ENCODE data around the gene PLPP4. TPM values are rescaled to one million over a fixed set of nuclear protein-coding genes. Genes with fewer than 3 reads are reported as not detected.

PLPP4 gene
- total RNA-seq, 1 experiment from 2014 or later, result not detected

- no peak overlapping the region for H2AFZ ChIP-seq (ENCODE audit: low read depth, low read length, poor library complexity, severe bottlenecking)
- peaks cover 10% of the 10 kb centered on the region for H3K27me3 ChIP-seq (ENCODE audit: insufficient read depth, low read length)
- peak; percentile 79 for ATAC-seq
- RAD21 ChIA-PET (ENCODE audit: low non-redundant PET in 1 of 2, low total read pairs in 2 of 2, uncharacterized antibody in 2 of 2, unreplicated experiment in 2 of 2), result no interaction called here
- no TSS peak for BruUV-seq (replicated peaks)
- H4K20me1 ChIP-seq (ENCODE audit: insufficient read depth), result no peaks in the 10 kb centered on the region
- peak overlapping the region; percentile 34 for H3K4me2 ChIP-seq (ENCODE audit: low read length)
- intact Hi-C loops (cut with micrococcal nuclease), result no loop called here
- CTCF ChIA-PET, result no interaction called here
- DNase-seq (ENCODE audit: low read depth, low spot score), result peak; percentile 35
- no peak overlapping the region for H3K27ac ChIP-seq (ENCODE audit: low read depth, low read length)
- no peaks in the 10 kb centered on the region for H3K36me3 ChIP-seq (ENCODE audit: control insufficient read depth in 1 of 2, insufficient read depth in 2 of 2, low read length in 2 of 2)
- H3K9me2 ChIP-seq (ENCODE audit: insufficient read depth), result no peaks in the 10 kb centered on the region
- TF ChIP-seq JUND (IDR thresholded peaks at IDR 0.05), result peak; percentile 61
- TF ChIP-seq FOSL1 (IDR thresholded peaks at IDR 0.05; ENCODE audit: low read depth), result peak; percentile 56
- peak; percentile 77 for TF ChIP-seq MAX (IDR thresholded peaks at IDR 0.05)
- TF ChIP-seq EGR1 (IDR thresholded peaks at IDR 0.05; ENCODE audit: low read depth), result no peak
- peak; percentile 23; the same call in 1 of the 2 replicates for TF ChIP-seq SP1 (IDR thresholded peaks at IDR 0.05; ENCODE audit: low read depth)
- POLR2A ChIA-PET, result no interaction called here
- no peaks in the 10 kb centered on the region for H3K79me2 ChIP-seq (ENCODE audit: insufficient read depth, low read length)
- H3K9ac ChIP-seq (ENCODE audit: low read length), result no peak overlapping the region
- H3K4me3 ChIP-seq (replicated peaks in 1 of 2; ENCODE audit: low read depth in 1 of 2, low read length in 2 of 2), result no peak overlapping the region
- H3K9me3 ChIP-seq (ENCODE audit: control insufficient read depth in 1 of 2, insufficient read depth in 1 of 2, low read depth in 1 of 2, low read length in 2 of 2), result no peaks in the 10 kb centered on the region
- H3K4me1 ChIP-seq (ENCODE audit: control insufficient read depth in 1 of 2, insufficient read depth in 2 of 2, low read length in 2 of 2), result peaks cover 0 to 18% of the 10 kb centered on the region in 2 experiments; a peak in 2 of 4 replicates
Observed at GRCh38 chr10:120508393-120508792, 51.4 kb downstream of the PLPP4 start.

- Histone ChIP-seq H4K20me1 (ENCODE audit: insufficient read depth) (no peaks in the 10 kb centered on the region), H3K4me1 (ENCODE audit: control insufficient read depth in 1 of 2, insufficient read depth in 2 of 2, low read length in 2 of 2) (peaks cover 0 to 18% of the 10 kb centered on the region in 2 experiments; a peak in 2 of 4 replicates), H3K36me3 (ENCODE audit: control insufficient read depth in 1 of 2, insufficient read depth in 2 of 2, low read length in 2 of 2) (no peaks in the 10 kb centered on the region), H2AFZ (ENCODE audit: low read depth, low read length, poor library complexity, severe bottlenecking) (no peak overlapping the region), H3K9ac (ENCODE audit: low read length) (no peak overlapping the region), H3K9me3 (ENCODE audit: control insufficient read depth in 1 of 2, insufficient read depth in 1 of 2, low read depth in 1 of 2, low read length in 2 of 2) (no peaks in the 10 kb centered on the region), H3K4me2 (ENCODE audit: low read length) (peak overlapping the region; percentile 34; the same call in 1 of the 2 replicates), H3K4me3 (replicated peaks in 1 of 2; ENCODE audit: low read depth in 1 of 2, low read length in 2 of 2) (no peak overlapping the region), H3K27ac (ENCODE audit: low read depth, low read length) (no peak overlapping the region), H3K9me2 (ENCODE audit: insufficient read depth) (no peaks in the 10 kb centered on the region), H3K79me2 (ENCODE audit: insufficient read depth, low read length) (no peaks in the 10 kb centered on the region), H3K27me3 (ENCODE audit: insufficient read depth, low read length) (peaks cover 10% of the 10 kb centered on the region)
- ChIA-PET RAD21 (ENCODE audit: low non-redundant PET in 1 of 2, low total read pairs in 2 of 2, uncharacterized antibody in 2 of 2, unreplicated experiment in 2 of 2) (no interaction called here), POLR2A (no interaction called here), CTCF (no interaction called here)
- ATAC-seq (no peak), DNase-seq (ENCODE audit: low read depth, low spot score) (no peak)
- no peak for TF ChIP-seq JUND (IDR thresholded peaks at IDR 0.05)
- TF ChIP-seq FOSL1 (IDR thresholded peaks at IDR 0.05; ENCODE audit: low read depth), result no peak
- no peak for TF ChIP-seq SP1 (IDR thresholded peaks at IDR 0.05; ENCODE audit: low read depth)
- no peak for TF ChIP-seq TCF7L2 (IDR thresholded peaks at IDR 0.05; ENCODE audit: borderline replicate concordance, extremely low read depth, insufficient read depth, insufficient read length)
- intact Hi-C loops (cut with micrococcal nuclease), result no loop called here
- no TSS peak for BruUV-seq (replicated peaks)
Observed at GRCh38 chr10:120508966-120509365, 51.9 kb downstream of the PLPP4 start.
